H1 (cell line): ENCODE data around the gene ASB6.

ENCODE experiments used
- ASH2L ChIP-seq: fragments of 200-600, 300-600 bp; sonication (generic); IDR thresholded peaks from one replicate; pipeline ENCODE4 v1.7.1; 2017; ENCODE audit warnings: low read length
- CBX5 ChIP-seq: fragments of 300-800, 300-1000 bp; sonication (generic); IDR thresholded peaks from 2 replicates; pipeline ENCODE4 v1.7.1; 2016; ENCODE audit warnings: antibody characterized with exemption, low read length, low read depth
- CTCF ChIP-seq, 3 experiments: IDR thresholded peaks; 1 replicate in 2 of 3; 2 replicates in 1 of 3; pipeline versions ENCODE4 v1.5.1 to v1.6.1; 2011; ENCODE audit warnings: low read length in 3 of 3, mild to moderate bottlenecking in 3 of 3, inconsistent platforms in 2 of 3, low read depth in 1 of 3, moderate library complexity in 1 of 3; ENCODE audit not compliant: insufficient read depth in 1 of 3; ENCODE audit errors: control extremely low read depth in 1 of 3
- EP300 ChIP-seq, 2 experiments: IDR thresholded peaks; 1 replicate in 1 of 2; 2 replicates in 1 of 2; pipeline ENCODE4 v1.6.1; 2011 to 2012; ENCODE audit warnings: low read depth in 2 of 2, low read length in 2 of 2, mild to moderate bottlenecking in 2 of 2, borderline replicate concordance in 1 of 2, inconsistent platforms in 1 of 2, moderate library complexity in 1 of 2
- POLR2A ChIP-seq, 2 experiments: IDR thresholded peaks; 1 replicate in 1 of 2; 2 replicates in 1 of 2; pipeline ENCODE4 v1.6.1; 2011; ENCODE audit warnings: low read depth in 2 of 2, low read length in 2 of 2, mild to moderate bottlenecking in 2 of 2; ENCODE audit errors: control extremely low read depth in 1 of 2
- POLR2AphosphoS5 ChIP-seq: IDR thresholded peaks from 2 replicates; pipeline ENCODE4 v1.6.1; 2011; ENCODE audit warnings: low read depth, low read length
- TAF1 ChIP-seq: IDR thresholded peaks from 2 replicates; pipeline ENCODE4 v1.6.1; 2011; ENCODE audit warnings: mild to moderate bottlenecking, low read depth, low read length
- TEAD4 ChIP-seq: IDR thresholded peaks from 2 replicates; pipeline ENCODE4 v1.6.1; 2012; ENCODE audit warnings: low read depth, low read length, inconsistent platforms, mixed read lengths

GRCh38 chr9:129676975-129677374 is 35.0 kb upstream of the ASB6 start:
- peak in 1 of 3 experiments; percentile 10; a peak in 1 of 4 replicates for TF ChIP-seq CTCF (IDR thresholded peaks at IDR 0.05; ENCODE audit: control extremely low read depth in 1 of 3, insufficient read depth in 1 of 3, low read depth in 1 of 3, low read length in 3 of 3)
- no peak for TF ChIP-seq CBX5
- no peak for TF ChIP-seq TEAD4
- no peak for TF ChIP-seq ASH2L
- TF ChIP-seq POLR2AphosphoS5 = no peak
- TF ChIP-seq EP300 (IDR thresholded peaks at IDR 0.05; ENCODE audit: borderline replicate concordance in 1 of 2, low read depth in 2 of 2, low read length in 2 of 2) = no peak
- TF ChIP-seq TAF1 = no peak
- TF ChIP-seq POLR2A (IDR thresholded peaks at IDR 0.05; ENCODE audit: control extremely low read depth in 1 of 2, low read depth in 2 of 2, low read length in 2 of 2) = no peak
